ENCODE data around the gene KLF7. TPM values are rescaled to one million over a fixed set of nuclear protein-coding genes. Genes with fewer than 3 reads are reported as not detected.

KLF7 gene
- polyA plus RNA-seq, 1 donor from 2014 or later = 31.5 TPM

GRCh38 chr2:207035875-207036274, 129.9 kb downstream of the KLF7 start:
- Histone ChIP-seq H2AFZ (ENCODE audit: low read depth, low read length) (no peak overlapping the region), H3K27me3 (ENCODE audit: insufficient read depth, low read depth, low read length) (no peaks in the 10 kb centered on the region), H3K79me2 (replicated peaks; ENCODE audit: insufficient read depth, low read length) (no peaks in the 10 kb centered on the region), H3K9ac (ENCODE audit: low read length) (no peak overlapping the region), H3K36me3 (ENCODE audit: insufficient read depth, low read length) (no peaks in the 10 kb centered on the region), H3K4me2 (ENCODE audit: low read length) (no peak overlapping the region), H3K9me2 (ENCODE audit: insufficient read depth, low read length) (no peaks in the 10 kb centered on the region), H3F3A (ENCODE audit: insufficient read depth, low read length, poor library complexity, severe bottlenecking) (no peaks in the 10 kb centered on the region), H3K9me3 (ENCODE audit: low read length) (no peaks in the 10 kb centered on the region), H4K20me1 (ENCODE audit: insufficient read depth) (no peaks in the 10 kb centered on the region), H3K4me3 (ENCODE audit: low read length) (no peak overlapping the region), H3K27ac (ENCODE audit: low read length) (no peak overlapping the region)
- no peak for TF ChIP-seq REST (IDR thresholded peaks at IDR 0.05; ENCODE audit: borderline replicate concordance)
- no peak for TF ChIP-seq CTCF (IDR thresholded peaks at IDR 0.05; ENCODE audit: poor library complexity, severe bottlenecking)
- no peak for TF ChIP-seq RAD21 (conservative IDR thresholded peaks at IDR 0.05)
- TF ChIP-seq TAF1 (IDR thresholded peaks at IDR 0.05; ENCODE audit: low read depth) = no peak
- TF ChIP-seq EP300 (conservative IDR thresholded peaks at IDR 0.05; ENCODE audit: poor library complexity, severe bottlenecking) = no peak
- no peak for TF ChIP-seq MXI1 (conservative IDR thresholded peaks at IDR 0.05; ENCODE audit: poor library complexity, severe bottlenecking)
- TF ChIP-seq EZH2 (IDR thresholded peaks at IDR 0.05; ENCODE audit: borderline replicate concordance, insufficient read depth, low read length, poor library complexity, severe bottlenecking) = no peak
- no peak for TF ChIP-seq SMC3 (conservative IDR thresholded peaks at IDR 0.05; ENCODE audit: poor library complexity)
- no peak for TF ChIP-seq POLR2AphosphoS5 (IDR thresholded peaks at IDR 0.05)

- H4K20me1 ChIP-seq (ENCODE audit: insufficient read depth) = no peaks in the 10 kb centered on the region
- no peak for TF ChIP-seq REST (IDR thresholded peaks at IDR 0.05; ENCODE audit: borderline replicate concordance)
- no peak for TF ChIP-seq POLR2AphosphoS5 (IDR thresholded peaks at IDR 0.05)
- TF ChIP-seq SMC3 (conservative IDR thresholded peaks at IDR 0.05; ENCODE audit: poor library complexity) = no peak
- TF ChIP-seq MXI1 (conservative IDR thresholded peaks at IDR 0.05; ENCODE audit: poor library complexity, severe bottlenecking) = no peak
- no peak for TF ChIP-seq TAF1 (IDR thresholded peaks at IDR 0.05; ENCODE audit: low read depth)
- TF ChIP-seq EP300 (conservative IDR thresholded peaks at IDR 0.05; ENCODE audit: poor library complexity, severe bottlenecking) = no peak
- TF ChIP-seq CTCF (IDR thresholded peaks at IDR 0.05; ENCODE audit: poor library complexity, severe bottlenecking) = no peak
- no peak for TF ChIP-seq EZH2 (IDR thresholded peaks at IDR 0.05; ENCODE audit: borderline replicate concordance, insufficient read depth, low read length, poor library complexity, severe bottlenecking)
- TF ChIP-seq RAD21 (conservative IDR thresholded peaks at IDR 0.05) = no peak
Measured at GRCh38 chr2:207032490-207032889, 133.3 kb downstream of the KLF7 start.

More at GRCh38 chr2:207032490-207032889, 133.3 kb downstream of the KLF7 start:
- Histone ChIP-seq H3K9ac (ENCODE audit: low read length) (no peak overlapping the region), H3K79me2 (replicated peaks; ENCODE audit: insufficient read depth, low read length) (no peaks in the 10 kb centered on the region), H3F3A (ENCODE audit: insufficient read depth, low read length, poor library complexity, severe bottlenecking) (no peaks in the 10 kb centered on the region), H3K4me2 (ENCODE audit: low read length) (no peak overlapping the region), H3K4me3 (ENCODE audit: low read length) (no peak overlapping the region), H2AFZ (ENCODE audit: low read depth, low read length) (no peak overlapping the region), H3K9me2 (ENCODE audit: insufficient read depth, low read length) (no peaks in the 10 kb centered on the region), H3K9me3 (ENCODE audit: low read length) (no peaks in the 10 kb centered on the region), H3K36me3 (ENCODE audit: insufficient read depth, low read length) (no peaks in the 10 kb centered on the region), H3K27ac (ENCODE audit: low read length) (no peak overlapping the region), H3K27me3 (ENCODE audit: insufficient read depth, low read depth, low read length) (no peaks in the 10 kb centered on the region)
